Esophagus muscularis mucosa (tissue), 4 donors: Measurements from ENCODE around the gene APOL2. TPM values are rescaled to one million over a fixed set of nuclear protein-coding genes. Genes with fewer than 3 reads are reported as not detected.

Experiments used
- DNase-seq: peaks from one replicate; pipeline ENCODE4 v3.0.0-alpha.2; 2017; ENCODE audit errors: extremely low spot score
- H3K27ac ChIP-seq, 4 donors: fragments of 200-600 bp; sonication (generic); replicated peaks in 1 of 4; 1 replicate in 3 of 4; 2 replicates in 1 of 4; pipeline ENCODE4 v1.5.1; 2016 to 2019; ENCODE audit warnings: mild to moderate bottlenecking in 1 of 4
- H3K27me3 ChIP-seq, 4 donors: fragments of 200-600 bp; sonication (generic); one replicate each; pipeline versions ENCODE4 v1.5.1 to v1.6.0; 2016 to 2019
- H3K36me3 ChIP-seq, 4 donors: fragments of 200-600 bp; sonication (generic); one replicate each; pipeline ENCODE4 v1.5.1; 2016 to 2019
- H3K4me1 ChIP-seq, 4 donors: fragments of 200-600 bp; sonication (generic); one replicate each; pipeline ENCODE4 v1.5.1; 2016 to 2019
- H3K4me3 ChIP-seq, 4 donors: fragments of 200-600 bp; sonication (generic); 1 replicate in 2 of 4; 2 replicates in 2 of 4; pipeline ENCODE4 v1.5.1; 2016 to 2019; ENCODE audit warnings: mild to moderate bottlenecking in 4 of 4, moderate library complexity in 1 of 4
- H3K9me3 ChIP-seq, 4 donors: fragments of 200-600 bp; sonication (generic); 1 replicate in 3 of 4; 2 replicates in 1 of 4; pipeline ENCODE4 v1.5.1; 2016 to 2019
- CTCF ChIP-seq, 3 experiments: fragments of 200-600 bp in 2 of 3; fragments of 450-650 bp in 1 of 3; sonication (generic) in 2 of 3; IDR thresholded peaks; one replicate each; pipeline ENCODE4 v1.5.1; 2017 to 2019; ENCODE audit warnings: antibody characterized with exemption in 3 of 3, mild to moderate bottlenecking in 2 of 3, moderate library complexity in 1 of 3
- EP300 ChIP-seq: sonication (generic); formaldehyde crosslinking; IDR thresholded peaks from one replicate; pipeline ENCODE4 v1.6.1; 2017; ENCODE audit warnings: antibody characterized with exemption
- POLR2A ChIP-seq: fragments of 450-650 bp; IDR thresholded peaks from one replicate; pipeline ENCODE4 v1.6.1; 2017; ENCODE audit warnings: antibody characterized with exemption, moderate library complexity, mild to moderate bottlenecking, low read depth
- POLR2AphosphoS5 ChIP-seq, 2 donors: sonication (generic); formaldehyde crosslinking; IDR thresholded peaks; one replicate each; pipeline ENCODE4 v1.6.1; 2017; ENCODE audit warnings: antibody characterized with exemption in 2 of 2
- WGBS: methylation state at CpG from one replicate; pipeline ENCODE4 v1.1.5; 2018; 5-methylcytosine and 5-hydroxymethylcytosine counted together
- intact Hi-C: fragments of 100-400 bp; cut with DNase I; formaldehyde crosslinking; loops from one replicate; pipeline ENCODE4 v1.15.1; 2023
- total RNA-seq, 4 donors: library from RNA; depleted of rRNA; stranded (reverse); fragments of >200 nt; gene quantifications; one replicate each; pipeline versions ENCODE4 v1.1.0 to v1.2.1, GENCODE V29; 2016

APOL2 gene, protein sequence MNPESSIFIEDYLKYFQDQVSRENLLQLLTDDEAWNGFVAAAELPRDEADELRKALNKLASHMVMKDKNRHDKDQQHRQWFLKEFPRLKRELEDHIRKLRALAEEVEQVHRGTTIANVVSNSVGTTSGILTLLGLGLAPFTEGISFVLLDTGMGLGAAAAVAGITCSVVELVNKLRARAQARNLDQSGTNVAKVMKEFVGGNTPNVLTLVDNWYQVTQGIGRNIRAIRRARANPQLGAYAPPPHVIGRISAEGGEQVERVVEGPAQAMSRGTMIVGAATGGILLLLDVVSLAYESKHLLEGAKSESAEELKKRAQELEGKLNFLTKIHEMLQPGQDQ
- 10 to 100 TPM; 22.0 to 41.9 (median 34.4) TPM for total RNA-seq

GRCh38 chr22:36239401-36240171 lies at the start of gene APOL2:
TSS of gene APOL2 (minus strand) at chr22:36239527. CDS start at chr22:36233162, 6,365 bp downstream.
- H3K27me3 ChIP-seq, result no peaks in the 10 kb centered on the region
- TF ChIP-seq POLR2A, result peak; percentile 59
- TF ChIP-seq POLR2AphosphoS5 (IDR thresholded peaks at IDR 0.05), result peak; percentile 96
- no peak for TF ChIP-seq EP300
- TF ChIP-seq CTCF (IDR thresholded peaks at IDR 0.05), result peak; percentile 77 to 78 (median 77)
- peak; percentile 96 for DNase-seq
- H3K27ac ChIP-seq, result peak within 1 kb of the TSS; percentile 85 to 90 (median 88)
- intact Hi-C loops, result loop anchor here (5.0 kb wide), 2 partner anchors 38 to 42 kb away; no protein-coding TSS in a partner anchor
- peak within 1 kb of the TSS; percentile 60 to 70 (median 60) for H3K4me3 ChIP-seq
- peaks cover 47 to 63% (median 62%) of the 10 kb centered on the region in 4 donors for H3K4me1 ChIP-seq
- no peaks in the 10 kb centered on the region for H3K9me3 ChIP-seq
- no peaks in the 10 kb centered on the region for H3K36me3 ChIP-seq
- WGBS, result 16% methylated on average over 13 of the region's 13 CpGs

- peaks cover 86 to 98% (median 93%) of the 10 kb centered on the region in 4 donors for H3K36me3 ChIP-seq
- intact Hi-C loops, result no loop called here
- peaks cover 11 to 53% (median 42%) of the 10 kb centered on the region in 4 donors for H3K4me1 ChIP-seq
Measured at GRCh38 chr22:36288571-36289405, 49.5 kb upstream of the APOL2 start.

GRCh38 chr22:36287881-36288515 lies 48.7 kb upstream of the APOL2 start:
- intact Hi-C loops, result no loop called here
- 81% methylated on average over 13 of the region's 20 CpGs for WGBS

More at GRCh38 chr22:36288571-36289405, 49.5 kb upstream of the APOL2 start:
- Histone ChIP-seq H3K27ac (peak overlapping the region; percentile 50 to 86 (median 66)), H3K9me3 (no peaks in the 10 kb centered on the region), H3K4me3 (no peak overlapping the region), H3K27me3 (no peaks in the 10 kb centered on the region)
- 86% methylated on average over 21 of the region's 33 CpGs for WGBS
- DNase-seq, result no peak
- TF ChIP-seq POLR2AphosphoS5 (IDR thresholded peaks at IDR 0.05), result peak in 1 of 2 donors; percentile 21
- no peak for TF ChIP-seq CTCF (IDR thresholded peaks at IDR 0.05)

More at GRCh38 chr22:36287881-36288515, 48.7 kb upstream of the APOL2 start:
- TF ChIP-seq EP300 (no peak), POLR2AphosphoS5 (IDR thresholded peaks at IDR 0.05) (peak in 1 of 2 donors; percentile 5), POLR2A (no peak), CTCF (IDR thresholded peaks at IDR 0.05) (no peak)
- peak overlapping the region; percentile 50 to 86 (median 81) for H3K27ac ChIP-seq
- peaks cover 11 to 53% (median 42%) of the 10 kb centered on the region in 4 donors for H3K4me1 ChIP-seq
- DNase-seq, result no peak
- H3K27me3 ChIP-seq, result no peaks in the 10 kb centered on the region
- peaks cover 85 to 98% (median 93%) of the 10 kb centered on the region in 4 donors for H3K36me3 ChIP-seq
- H3K4me3 ChIP-seq, result no peak overlapping the region
- H3K9me3 ChIP-seq, result no peaks in the 10 kb centered on the region
